ENCODE data around the gene LCE5A.
"Not testable (repeated sequence)": the region's sequence is repeated elsewhere in the genome, so short reads cannot be mapped to it uniquely, and the experiment has no call there.

Gene LCE5A

GRCh38 chr1:152517237-152517811 is 6.7 kb downstream of the LCE5A start:
- DNase-seq, result no peak

DNA sequence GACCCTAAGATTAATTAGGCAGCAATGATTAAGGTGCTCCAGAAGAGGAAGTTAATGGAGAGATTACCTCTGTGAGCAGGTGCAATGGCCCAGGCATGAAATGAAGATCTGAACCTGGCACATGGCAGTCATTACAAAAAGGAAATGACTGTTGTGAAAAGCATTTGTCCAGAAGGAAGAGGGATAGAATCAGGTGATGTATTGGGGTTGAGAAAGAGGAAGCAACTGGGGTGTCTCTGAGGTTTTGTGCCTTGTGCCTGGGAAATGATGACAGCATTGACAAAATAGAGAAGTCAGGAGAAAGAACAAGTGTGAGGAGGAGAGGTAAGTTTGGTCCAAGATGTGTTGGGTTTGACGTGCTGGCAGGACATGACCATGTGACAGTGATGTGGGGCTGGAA is 9.2 kb downstream of the LCE5A start:
- DNase-seq, result no peak

GRCh38 chr1:152520561-152521090 is 10.0 kb downstream of the LCE5A start:
- no peak for DNase-seq

- no peak for DNase-seq
Observed at GRCh38 chr1:152525080-152525641, 14.6 kb downstream of the LCE5A start.

DNA sequence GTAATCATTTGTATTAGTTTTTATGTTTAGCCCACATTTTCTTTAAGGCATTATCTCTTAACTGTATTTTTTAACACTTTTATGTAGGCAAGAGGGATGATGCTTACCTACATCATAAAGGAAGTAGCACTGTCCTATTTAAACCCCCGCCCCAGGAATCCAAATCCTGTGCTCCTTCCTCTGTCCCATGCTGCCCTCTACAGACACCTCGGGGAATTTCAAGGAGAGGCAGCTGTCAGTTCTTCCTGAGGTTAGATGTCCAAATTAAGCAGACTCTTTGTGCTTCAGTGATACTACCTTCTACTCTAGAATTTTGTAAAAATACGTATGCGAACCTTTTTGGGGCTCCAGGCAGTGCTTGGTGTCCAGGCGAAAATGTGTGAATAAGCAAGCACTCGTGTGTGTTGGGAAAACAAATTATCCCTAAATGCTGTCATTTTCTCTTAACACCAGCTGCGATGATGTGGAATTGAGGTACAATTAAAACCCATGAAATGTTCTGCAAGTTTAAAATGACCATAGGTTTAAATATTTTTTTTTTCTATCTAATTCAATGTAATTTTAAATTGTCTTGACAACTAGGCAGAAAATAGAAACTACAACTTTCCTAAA is 22.8 kb downstream of the LCE5A start:
- no peak for DNase-seq

GRCh38 chr1:152535774-152536173 is 25.2 kb downstream of the LCE5A start:
- no peak for DNase-seq

DNA sequence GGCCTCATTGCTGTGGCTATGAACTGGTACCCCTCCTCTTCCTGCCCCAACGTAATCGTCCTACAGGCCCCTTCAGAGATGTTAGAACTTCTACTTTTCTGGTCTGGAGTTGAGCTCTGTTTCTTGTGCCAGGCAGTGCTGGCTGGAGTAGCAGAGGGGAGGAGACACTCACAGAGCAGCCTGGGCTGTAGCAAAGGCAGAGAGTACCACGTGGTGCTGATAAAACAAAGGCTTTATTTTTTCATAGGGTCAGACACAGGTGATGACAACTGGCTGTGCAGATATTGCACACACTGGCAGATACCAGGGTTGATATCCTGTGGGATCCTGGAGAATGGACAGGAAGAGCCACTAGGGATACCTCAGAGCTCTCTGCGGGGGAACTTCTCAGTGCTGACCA is 26.9 kb downstream of the LCE5A start:
- no peak for DNase-seq

DNA sequence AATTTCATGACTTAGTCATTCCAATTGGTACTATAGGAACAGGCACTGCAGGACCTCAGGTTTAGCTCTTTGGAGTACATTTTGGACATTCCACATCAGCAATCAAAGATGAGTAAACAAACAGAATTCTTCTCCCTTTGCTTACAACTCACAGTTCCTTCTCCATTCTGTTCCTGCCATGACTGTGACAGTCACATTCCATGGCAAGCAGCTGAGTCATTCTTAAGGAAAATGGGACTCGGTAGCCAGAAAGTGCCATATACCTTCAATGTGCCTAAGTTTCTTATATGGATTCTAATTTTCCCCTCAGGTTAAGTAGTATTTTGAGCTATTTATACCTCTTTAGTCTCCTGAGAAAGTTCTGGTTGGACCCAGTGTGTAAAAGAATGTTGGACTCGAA is 29.3 kb downstream of the LCE5A start:
- no peak for DNase-seq

DNA sequence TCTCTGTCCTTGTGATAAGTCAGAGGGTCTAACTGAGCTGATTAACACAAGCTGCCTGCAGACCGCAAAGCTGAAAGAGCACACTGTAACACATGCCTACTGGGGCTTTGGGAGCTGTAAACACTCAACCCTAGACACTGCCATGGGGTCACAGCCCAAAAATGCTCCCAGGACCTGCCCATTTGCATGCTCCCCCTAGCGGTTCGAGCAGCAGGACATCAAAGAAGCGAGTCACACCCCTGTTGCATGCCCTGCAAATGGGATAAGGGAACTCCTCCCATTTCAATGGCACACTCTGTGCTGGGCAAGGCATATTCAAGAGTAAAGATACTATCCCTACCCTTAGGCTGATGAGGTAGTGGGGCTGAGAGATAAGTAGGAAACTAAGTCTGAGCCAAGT is 33.2 kb downstream of the LCE5A start:
- DNase-seq, result no peak

GRCh38 chr1:152546704-152547103 is 36.1 kb downstream of the LCE5A start:
- no peak for DNase-seq

DNA sequence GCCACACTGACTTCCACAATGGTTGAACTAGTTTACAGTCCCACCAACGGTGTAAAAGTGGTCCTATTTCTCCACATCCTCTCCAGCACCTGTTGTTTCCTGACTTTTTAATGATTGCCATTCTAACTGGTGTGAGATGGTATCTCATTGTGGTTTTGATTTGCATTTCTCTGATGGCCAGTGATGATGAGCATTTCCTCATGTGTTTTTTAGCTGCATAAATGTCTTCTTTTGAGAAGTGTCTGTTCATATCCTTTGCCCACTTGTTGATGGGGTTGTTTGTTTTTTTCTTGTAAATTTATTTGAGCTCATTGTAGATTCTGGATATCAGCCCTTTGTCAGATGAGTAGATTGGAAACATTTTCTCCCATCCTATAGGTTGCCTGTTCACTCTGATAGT is 37.8 kb downstream of the LCE5A start:
- DNase-seq, result not testable (repeated sequence)

Measured in activated gamma-delta T cell treated with Interleukin-2 at 50 U/mL for 16 hours (primary cell).